ENCODE measurements around the gene ZFYVE16. TPM values are rescaled to one million over a fixed set of nuclear protein-coding genes. Genes with fewer than 3 reads are reported as not detected.

Gene ZFYVE16
- 10 to 100 TPM; 18.2 to 32.2 (median 28.8) TPM for total RNA-seq

- TF ChIP-seq POLR2A (IDR thresholded peaks at IDR 0.05), result peak; percentile 82 to 89
- peak in 4 of 6 experiments; percentile 25 to 54 (median 48) for TF ChIP-seq CTCF (IDR thresholded peaks at IDR 0.05)
Observed at GRCh38 chr5:80407735-80408483, at the start of gene ZFYVE16. Gene ZFYVE16, plus strand, starts transcription at chr5:80408064. Its CDS starts 26,084 bp downstream, at chr5:80434148.

GRCh38 chr5:80360914-80361444 is 46.9 kb upstream of the ZFYVE16 start:
- no peak overlapping the region for H3K4me3 ChIP-seq
- H3K36me3 ChIP-seq, result no peaks in the 10 kb centered on the region
- TF ChIP-seq CTCF (IDR thresholded peaks at IDR 0.05), result no peak
- TF ChIP-seq POLR2A (IDR thresholded peaks at IDR 0.05), result no peak
- no peaks in the 10 kb centered on the region for H3K9me3 ChIP-seq
- no peaks in the 10 kb centered on the region for H3K27me3 ChIP-seq
- DNase-seq, result no peak
- no peaks in the 10 kb centered on the region for H3K4me1 ChIP-seq
- no peak overlapping the region for H3K27ac ChIP-seq

More at GRCh38 chr5:80407735-80408483, at the start of gene ZFYVE16:
- H3K9me3 ChIP-seq, result no peaks in the 10 kb centered on the region
- peak; percentile 95 to 99 (median 98) for DNase-seq
- no peaks in the 10 kb centered on the region for H3K27me3 ChIP-seq
- H3K4me1 ChIP-seq, result peaks cover 0 to 21% (median 3%) of the 10 kb centered on the region in 4 donors
- H3K27ac ChIP-seq, result peak within 1 kb of the TSS; percentile 94 to 98 (median 96)
- peak within 1 kb of the TSS; percentile 83 to 97 (median 92) for H3K4me3 ChIP-seq
- no peaks in the 10 kb centered on the region for H3K36me3 ChIP-seq

- DNase-seq, result no peak
- no peak overlapping the region for H3K27ac ChIP-seq
- no peaks in the 10 kb centered on the region for H3K9me3 ChIP-seq
- no peak for TF ChIP-seq CTCF (IDR thresholded peaks at IDR 0.05)
- no peak overlapping the region for H3K4me3 ChIP-seq
- no peaks in the 10 kb centered on the region for H3K27me3 ChIP-seq
- no peaks in the 10 kb centered on the region for H3K4me1 ChIP-seq
- no peaks in the 10 kb centered on the region for H3K36me3 ChIP-seq
Observed at GRCh38 chr5:80364892-80365291, 43.0 kb upstream of the ZFYVE16 start.

- Histone ChIP-seq H3K4me1 (no peaks in the 10 kb centered on the region), H3K4me3 (no peak overlapping the region), H3K27me3 (no peaks in the 10 kb centered on the region), H3K27ac (no peak overlapping the region), H3K9me3 (no peaks in the 10 kb centered on the region), H3K36me3 (no peaks in the 10 kb centered on the region)
- DNase-seq, result no peak
- TF ChIP-seq CTCF (IDR thresholded peaks at IDR 0.05) (no peak), POLR2A (IDR thresholded peaks at IDR 0.05) (no peak)
Observed at GRCh38 chr5:80368661-80369480, 39.0 kb upstream of the ZFYVE16 start.

GRCh38 chr5:80369521-80369920 is 38.3 kb upstream of the ZFYVE16 start:
- DNase-seq, result no peak
- Histone ChIP-seq H3K36me3 (no peaks in the 10 kb centered on the region), H3K27me3 (no peaks in the 10 kb centered on the region), H3K4me3 (no peak overlapping the region), H3K9me3 (no peaks in the 10 kb centered on the region), H3K27ac (no peak overlapping the region), H3K4me1 (no peaks in the 10 kb centered on the region)
- TF ChIP-seq POLR2A (IDR thresholded peaks at IDR 0.05), result no peak
- no peak for TF ChIP-seq CTCF (IDR thresholded peaks at IDR 0.05)

Measured in Peyer's patch (tissue), 4 donors.